Measurements from ENCODE around the gene S100A2. TPM values are rescaled to one million over a fixed set of nuclear protein-coding genes. Genes with fewer than 3 reads are reported as not detected.
A peak's percentile ranks its signal among the peaks of the same experiment; 100 is the strongest.

Gene S100A2
- polyA plus RNA-seq, 3 donors = 0.32 TPM; not detected in 2

DNA sequence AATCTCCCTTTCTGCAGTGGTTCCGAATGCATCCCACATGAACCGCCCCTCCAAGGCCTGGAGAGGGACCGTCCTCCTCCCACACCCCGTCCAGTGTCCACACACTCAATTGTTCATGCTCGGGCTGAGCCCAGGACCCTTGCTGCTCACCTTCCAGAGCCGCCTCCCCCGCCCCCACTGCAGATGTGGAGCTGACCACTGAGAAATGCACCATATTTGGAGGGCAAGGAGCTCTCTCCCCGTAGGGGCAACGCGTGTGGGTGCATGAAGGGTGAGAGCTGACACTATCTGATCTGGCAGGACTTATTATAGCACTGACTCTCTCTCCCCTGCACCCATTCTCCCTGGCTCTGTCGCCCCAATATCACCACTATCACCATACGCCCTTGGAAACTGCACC is 12.5 kb downstream of the S100A2 start:
- WGBS (ENCODE audit: insufficient coverage) = 92% methylated on average over 2 of the region's 12 CpGs
- no peak for TF ChIP-seq CTCF (IDR thresholded peaks at IDR 0.05)
- peaks cover 2% of the 10 kb centered on the region for H3K79me2 ChIP-seq (ENCODE audit: insufficient read depth, low read length)
- no peak overlapping the region for H3K4me2 ChIP-seq (replicated peaks; ENCODE audit: extremely low read depth, low read length, poor library complexity, severe bottlenecking)
- DNase-seq = no peak
- Mint-ChIP-seq H3K36me3 (peaks cover 2 to 9% of the 10 kb centered on the region in 2 donors), H3K9me3 (no peaks in the 10 kb centered on the region), H3K27ac (peak overlapping the region in 4 of 7 donors; percentile 41 to 89 (median 54)), H3K27me3 (ENCODE audit: low read depth in 3 of 3) (peaks cover 0 to 3% (median 1%) of the 10 kb centered on the region in 3 donors), H3K4me3 (no peak overlapping the region), H3K4me1 (peaks cover 68% of the 10 kb centered on the region)
- no peak overlapping the region for H3K9ac ChIP-seq (ENCODE audit: insufficient read depth, low read length, poor library complexity, severe bottlenecking)
- no peak overlapping the region for H2AFZ ChIP-seq (ENCODE audit: insufficient read depth, low read depth, low read length, poor library complexity, severe bottlenecking)
- intact Hi-C loops (cut with micrococcal nuclease) = no loop called here
- H4K20me1 ChIP-seq (ENCODE audit: insufficient read depth, low read length) = no peaks in the 10 kb centered on the region
- no peak overlapping the region for H3K4me3 ChIP-seq (replicated peaks in 1 of 3; ENCODE audit: low read depth in 2 of 3, low read length in 3 of 3)
- peak overlapping the region in 1 of 2 donors; percentile 75 for H3K27ac ChIP-seq (ENCODE audit: low read depth in 1 of 2, low read length in 2 of 2)
- H3K4me1 ChIP-seq (ENCODE audit: control insufficient read depth in 1 of 2, insufficient read depth in 2 of 2, low read length in 2 of 2) = peaks cover 63 to 72% of the 10 kb centered on the region in 2 donors
- H3K27me3 ChIP-seq (ENCODE audit: control insufficient read depth in 2 of 2, insufficient read depth in 2 of 2, low read length in 2 of 2) = no peaks in the 10 kb centered on the region
- no peaks in the 10 kb centered on the region for H3K9me3 ChIP-seq (replicated peaks in 1 of 2; ENCODE audit: control insufficient read depth in 1 of 2, insufficient read depth in 1 of 2, low read length in 2 of 2)
- no peaks in the 10 kb centered on the region for H3K36me3 ChIP-seq (replicated peaks in 1 of 2; ENCODE audit: control insufficient read depth in 1 of 2, insufficient read depth in 2 of 2, low read length in 2 of 2)

DNA sequence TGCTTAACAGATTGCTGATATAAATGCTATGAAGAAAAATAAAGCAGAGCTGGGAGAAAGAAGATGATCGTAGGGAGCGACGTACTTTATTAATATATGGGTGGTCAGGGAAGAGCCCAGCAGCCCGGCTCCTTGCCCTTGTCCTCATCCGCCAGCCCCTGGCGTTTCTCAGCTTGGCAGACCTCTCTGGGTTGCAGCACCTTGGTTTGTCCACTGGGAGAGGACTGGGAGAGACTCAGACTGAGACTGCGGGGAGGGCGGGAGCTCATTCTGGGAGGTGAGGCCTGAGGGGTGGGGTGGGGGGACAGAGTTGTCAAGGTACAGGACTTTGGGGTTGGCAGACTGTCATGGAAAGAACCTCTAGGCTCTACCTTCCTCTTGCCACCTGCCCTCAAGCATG is 13.3 kb downstream of the S100A2 start:
- H3K27me3 Mint-ChIP-seq (ENCODE audit: low read depth in 3 of 3) = peaks cover 0 to 3% (median 1%) of the 10 kb centered on the region in 3 donors
- peaks cover 71 to 80% of the 10 kb centered on the region in 2 donors for H3K4me1 ChIP-seq (ENCODE audit: control insufficient read depth in 1 of 2, insufficient read depth in 2 of 2, low read length in 2 of 2)
- no peak for TF ChIP-seq CTCF (IDR thresholded peaks at IDR 0.05)
- no peaks in the 10 kb centered on the region for H3K9me3 Mint-ChIP-seq
- no peaks in the 10 kb centered on the region for H3K27me3 ChIP-seq (ENCODE audit: control insufficient read depth in 2 of 2, insufficient read depth in 2 of 2, low read length in 2 of 2)
- peaks cover 5% of the 10 kb centered on the region for H3K79me2 ChIP-seq (ENCODE audit: insufficient read depth, low read length)
- H3K9me3 ChIP-seq (replicated peaks in 1 of 2; ENCODE audit: control insufficient read depth in 1 of 2, insufficient read depth in 1 of 2, low read length in 2 of 2) = no peaks in the 10 kb centered on the region
- peak overlapping the region in 1 of 7 donors; percentile 84 for H3K27ac Mint-ChIP-seq
- WGBS (ENCODE audit: insufficient coverage) = 97% methylated on average over 6 of the region's 8 CpGs
- no peak overlapping the region for H3K4me2 ChIP-seq (replicated peaks; ENCODE audit: extremely low read depth, low read length, poor library complexity, severe bottlenecking)
- no peak overlapping the region for H3K9ac ChIP-seq (ENCODE audit: insufficient read depth, low read length, poor library complexity, severe bottlenecking)
- no peak overlapping the region for H3K27ac ChIP-seq (ENCODE audit: low read depth in 1 of 2, low read length in 2 of 2)
- no peak overlapping the region for H3K4me3 Mint-ChIP-seq
- peaks cover 75% of the 10 kb centered on the region for H3K4me1 Mint-ChIP-seq
- H4K20me1 ChIP-seq (ENCODE audit: insufficient read depth, low read length) = no peaks in the 10 kb centered on the region
- H3K36me3 ChIP-seq (replicated peaks in 1 of 2; ENCODE audit: control insufficient read depth in 1 of 2, insufficient read depth in 2 of 2, low read length in 2 of 2) = no peaks in the 10 kb centered on the region
- intact Hi-C loops (cut with micrococcal nuclease) = no loop called here
- no peak for DNase-seq
- H3K4me3 ChIP-seq (replicated peaks in 1 of 3; ENCODE audit: low read depth in 2 of 3, low read length in 3 of 3) = no peak overlapping the region
- H2AFZ ChIP-seq (ENCODE audit: insufficient read depth, low read depth, low read length, poor library complexity, severe bottlenecking) = no peak overlapping the region
- peaks cover 2 to 9% of the 10 kb centered on the region in 2 donors for H3K36me3 Mint-ChIP-seq

Data from CD14-positive monocyte (primary cell).